Right kidney (tissue), 1 donor: ENCODE results near the gene SRSF2.
"Not testable (repeated sequence)": the region's sequence is repeated elsewhere in the genome, so short reads cannot be mapped to it uniquely, and the experiment has no call there.

ENCODE experiments used
- DNase-seq: peaks from one replicate; pipeline ENCODE4 v3.0.0-alpha.2; 2016

Gene SRSF2

GRCh38 chr17:76722977-76723376 lies 14.2 kb downstream of the SRSF2 start:
- not testable (repeated sequence) for DNase-seq

DNA sequence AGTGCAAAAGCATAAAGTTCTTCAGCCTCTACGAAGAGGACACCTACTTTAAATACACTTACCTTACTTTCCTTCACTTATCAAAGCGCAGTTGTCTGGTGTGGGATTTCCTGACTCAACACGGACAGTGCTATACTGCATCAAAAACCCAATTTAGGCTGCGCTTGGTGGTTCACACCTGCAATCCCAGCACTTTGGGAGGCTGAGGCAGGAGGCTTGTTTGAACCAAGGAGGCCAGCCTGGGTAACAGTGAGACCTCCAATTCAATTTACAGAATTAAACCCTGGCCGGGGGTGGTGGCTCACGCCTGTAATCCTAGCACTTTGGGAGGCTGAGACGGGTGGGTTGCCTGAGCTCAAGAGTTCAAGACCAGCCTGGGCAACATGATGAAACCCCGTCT lies 14.9 kb downstream of the SRSF2 start:
- no peak for DNase-seq

DNA sequence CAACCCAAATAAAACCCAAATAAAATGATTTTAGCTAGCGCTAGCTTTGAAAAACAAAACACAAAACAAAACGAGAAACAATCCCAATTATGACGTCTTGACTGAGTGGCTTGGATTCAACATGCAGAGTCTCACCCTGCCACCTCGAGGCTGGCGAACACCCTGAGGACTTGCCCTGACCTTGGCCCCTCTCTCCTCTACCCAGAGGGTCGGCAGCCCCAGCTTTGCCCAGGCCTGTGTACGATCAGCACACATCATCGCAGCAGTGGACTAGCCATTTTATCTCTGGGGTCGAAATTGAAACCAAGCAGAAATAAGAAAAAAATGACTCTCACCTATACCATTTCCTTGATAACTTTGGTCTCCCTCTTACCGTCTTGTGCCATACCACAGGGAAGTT lies 15.7 kb downstream of the SRSF2 start:
- no peak for DNase-seq

DNA sequence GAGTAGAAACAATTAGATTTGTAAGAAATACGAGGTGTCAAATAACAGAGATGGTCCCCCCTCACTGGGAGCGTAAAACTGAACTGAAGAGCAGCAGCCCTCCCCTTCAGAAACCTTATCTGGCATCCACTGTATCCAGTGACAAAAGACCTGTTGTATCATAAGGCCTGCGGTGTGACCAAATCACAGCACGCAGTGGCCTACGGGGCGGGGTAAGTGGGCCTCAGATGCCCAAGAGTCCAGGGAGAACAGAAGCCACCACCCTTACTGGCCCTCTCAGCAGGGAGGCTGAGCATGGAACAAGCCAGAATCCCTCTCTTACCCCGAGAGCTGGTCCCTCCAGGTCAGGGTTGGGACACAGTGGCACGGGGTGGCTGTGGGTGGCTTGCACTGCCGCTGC lies 16.2 kb downstream of the SRSF2 start:
- no peak for DNase-seq

DNA sequence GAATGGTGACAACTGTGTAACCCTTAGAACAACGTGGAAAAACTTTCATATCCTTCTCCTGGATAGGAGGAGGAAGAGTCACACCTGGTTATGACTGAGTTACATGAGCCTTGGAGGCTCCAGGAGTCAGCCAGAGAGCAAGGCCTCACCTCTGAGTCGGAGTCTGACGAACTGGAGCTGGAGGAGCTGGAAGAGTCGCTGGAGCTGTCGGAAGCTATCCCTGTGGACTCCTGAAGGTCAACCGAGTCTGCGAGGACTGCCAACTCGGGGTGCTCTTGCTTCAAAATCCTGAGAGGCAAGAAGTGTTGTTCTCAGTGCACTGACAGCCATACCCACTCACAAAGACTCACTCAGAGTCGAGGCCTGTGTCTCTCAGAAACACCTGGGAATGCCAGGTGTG lies 16.9 kb downstream of the SRSF2 start:
- DNase-seq = no peak

GRCh38 chr17:76718516-76718915 lies 18.6 kb downstream of the SRSF2 start:
- no peak for DNase-seq

- DNase-seq = no peak
These were observed 20.3 kb downstream of the SRSF2 start for GRCh38 chr17:76716839-76717215.

- DNase-seq = no peak
These were observed 20.8 kb downstream of the SRSF2 start for GRCh38 chr17:76716146-76716838.

DNA sequence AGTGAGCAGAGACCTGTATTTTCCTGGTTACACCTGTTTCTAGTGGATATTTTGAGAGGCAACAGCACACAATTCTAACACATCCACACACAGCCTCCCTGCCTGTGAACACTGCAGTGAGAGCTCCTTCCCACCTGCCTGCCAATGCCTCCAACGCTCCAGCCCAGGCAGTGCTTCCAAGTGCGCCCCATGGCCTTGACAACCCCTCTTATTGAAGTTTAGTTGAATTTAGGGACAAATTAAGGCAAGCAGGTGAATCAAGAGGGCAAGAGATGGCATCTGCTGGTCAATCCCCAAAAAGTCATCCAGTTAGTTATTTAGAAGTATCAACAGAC lies 21.7 kb downstream of the SRSF2 start:
- no peak for DNase-seq

GRCh38 chr17:76714822-76715495 lies 22.2 kb downstream of the SRSF2 start:
- DNase-seq = no peak

GRCh38 chr17:76714336-76714735 lies 22.8 kb downstream of the SRSF2 start:
- no peak for DNase-seq

GRCh38 chr17:76713765-76714164 lies 23.4 kb downstream of the SRSF2 start:
- no peak for DNase-seq

- not testable (repeated sequence) for DNase-seq
These were observed 24.8 kb downstream of the SRSF2 start for GRCh38 chr17:76712321-76712720.

DNA sequence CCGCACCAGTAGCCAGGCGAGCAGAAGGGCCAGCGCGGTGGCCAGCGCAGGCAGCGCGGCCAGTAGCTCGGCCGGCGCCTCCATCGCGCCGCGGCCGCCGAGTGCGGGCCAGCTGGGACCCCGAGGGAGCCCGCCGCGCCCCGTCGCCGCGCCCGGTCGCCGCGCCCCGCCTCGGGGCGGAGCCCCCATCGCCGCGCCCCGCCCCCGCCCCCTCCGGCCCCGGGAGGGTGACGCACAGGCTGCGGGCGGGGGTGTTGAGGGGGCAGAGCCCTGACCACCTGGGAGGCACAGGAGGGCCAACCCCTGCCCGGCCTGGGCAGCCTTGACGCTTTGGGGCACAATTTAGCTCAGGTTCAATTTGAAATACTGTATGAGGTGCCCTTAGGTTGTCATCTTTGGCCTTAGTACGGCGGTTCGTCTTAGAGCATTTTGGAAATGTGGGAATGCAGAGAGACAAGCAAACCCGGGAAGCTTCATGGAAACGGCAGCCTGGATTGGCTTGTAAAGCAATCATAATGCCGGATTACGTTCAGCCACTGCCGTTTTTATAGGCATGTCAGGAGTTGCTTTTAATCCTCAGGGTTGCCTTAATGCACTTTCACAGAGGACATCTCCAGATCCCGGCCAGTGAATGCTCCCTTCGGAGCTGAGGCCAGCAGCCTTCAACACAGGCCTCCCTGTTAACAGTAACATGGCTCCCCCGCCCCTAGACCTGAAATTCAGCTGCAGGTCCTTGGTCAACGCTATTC lies 26.1 kb downstream of the SRSF2 start, which contains the start of gene MXRA7:
TSS of gene MXRA7 (minus strand) at position 103 of the 749 bp plus-strand sequence. CDS start at position 84, 19 bp downstream.
- DNase-seq = peak; percentile 75

- DNase-seq = peak; percentile 70
These were observed 26.9 kb downstream of the SRSF2 start for GRCh38 chr17:76709951-76710862.

GRCh38 chr17:76709077-76709950 lies 27.8 kb downstream of the SRSF2 start:
- DNase-seq = peak; percentile 74

DNA sequence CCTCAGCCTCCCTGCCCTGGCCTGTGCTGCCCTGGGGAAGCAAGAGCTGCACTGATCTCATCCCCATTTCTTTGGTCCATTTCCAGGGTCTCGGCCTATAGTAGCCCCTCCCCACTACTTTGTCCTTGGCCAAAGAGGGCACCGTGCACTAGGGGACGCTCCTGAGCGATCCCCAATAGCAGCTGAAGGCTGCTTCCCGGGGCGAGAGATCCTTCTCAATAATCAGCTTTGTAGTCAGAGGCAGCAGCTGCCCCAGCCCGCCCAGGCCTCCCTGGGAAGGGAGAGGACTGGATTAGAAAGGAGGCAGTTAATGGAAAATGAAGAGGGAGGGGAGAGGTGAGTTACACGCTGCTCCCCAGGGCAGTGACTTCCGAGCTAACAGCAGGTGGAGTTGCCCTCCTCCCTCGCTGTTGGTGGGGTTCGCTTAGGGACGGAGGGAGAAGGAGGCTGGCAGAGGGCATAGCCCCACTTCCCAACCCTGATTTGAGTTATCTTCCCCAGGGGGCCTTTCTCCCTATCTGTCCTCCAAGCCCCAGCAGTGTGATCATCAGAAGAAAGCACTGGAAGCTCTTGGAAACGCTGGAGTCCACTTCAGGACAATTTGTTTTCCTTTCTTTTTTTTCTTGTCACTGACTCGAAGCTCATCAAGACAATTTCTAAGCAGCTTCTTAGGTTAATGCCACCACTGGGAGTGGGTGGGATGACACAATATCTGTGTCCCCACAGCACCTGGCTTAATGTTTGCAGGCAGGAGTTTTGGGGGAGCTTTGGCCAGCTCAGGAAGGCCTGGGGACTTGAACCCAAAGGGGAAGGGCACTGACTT lies 28.9 kb downstream of the SRSF2 start:
- DNase-seq = no peak

DNA sequence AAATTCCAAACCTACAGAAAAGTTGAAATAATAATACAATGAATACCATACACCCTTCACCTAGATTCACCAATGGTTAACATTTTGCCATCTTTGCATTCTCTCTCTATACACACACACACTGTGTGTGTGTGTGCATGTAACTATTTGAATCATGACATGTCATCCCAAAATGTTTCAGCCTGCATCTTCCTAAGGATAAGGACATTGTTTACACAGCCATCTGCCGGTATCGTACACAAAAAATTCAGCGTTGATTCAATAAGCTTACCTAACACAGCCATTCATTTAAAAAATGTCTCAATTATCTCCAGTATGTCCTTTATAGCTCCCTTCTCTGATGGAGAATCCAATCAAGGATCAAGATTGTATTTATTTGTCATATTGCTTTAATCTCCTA lies 30.3 kb downstream of the SRSF2 start:
- DNase-seq = no peak

DNA sequence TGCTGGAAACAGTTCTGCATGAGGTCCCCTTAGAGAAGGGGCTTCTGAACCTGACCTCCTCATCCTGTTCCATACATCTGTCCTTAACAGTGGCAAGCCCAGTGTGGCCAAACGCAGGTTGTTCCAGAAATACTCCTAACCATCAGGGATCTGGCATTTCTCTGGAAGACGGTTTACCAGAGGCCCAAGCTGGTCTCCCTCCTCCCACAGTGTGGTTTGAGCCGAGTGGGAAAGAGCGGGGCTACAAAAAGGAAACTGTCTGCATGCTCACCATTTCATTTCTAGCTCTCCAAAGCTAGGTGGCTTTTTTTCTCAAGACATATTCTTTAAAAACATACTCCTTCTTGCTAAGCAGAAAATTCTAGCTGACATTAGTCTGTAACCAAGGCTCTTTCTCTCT lies 32.3 kb downstream of the SRSF2 start:
- DNase-seq = no peak

DNA sequence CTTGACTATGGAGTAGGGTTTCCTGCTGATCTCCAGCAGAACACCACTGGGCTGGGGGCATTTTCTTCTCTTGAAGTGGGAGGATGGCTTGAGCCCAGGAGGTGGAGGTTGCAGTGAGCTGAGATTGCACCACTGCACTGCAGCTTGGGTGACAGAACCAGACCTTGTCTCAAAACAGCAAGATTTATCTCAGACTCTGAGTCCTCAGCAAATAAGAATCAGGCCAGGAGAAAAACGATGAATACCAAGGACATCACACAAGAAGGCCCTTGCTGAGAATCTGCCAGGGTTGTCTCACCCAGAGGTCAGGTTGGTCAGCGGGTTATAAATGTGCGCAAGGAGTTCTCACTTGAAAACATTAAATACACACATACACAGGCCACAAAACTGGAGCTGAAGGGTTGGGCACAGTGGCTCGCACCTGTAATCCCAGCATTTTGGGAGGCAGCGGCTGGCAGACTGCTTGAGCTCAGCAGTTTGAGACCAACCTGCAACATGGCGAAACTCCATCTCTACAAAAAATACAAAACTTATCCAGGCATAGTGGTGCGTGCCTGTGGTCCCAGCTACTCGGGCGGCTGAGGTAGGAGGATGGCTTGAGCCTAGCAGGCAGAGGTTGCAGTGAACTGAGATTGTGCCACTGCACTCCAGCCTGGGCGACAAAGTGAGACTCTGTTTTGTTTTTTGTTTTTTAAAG lies 34.0 kb downstream of the SRSF2 start:
- no peak for DNase-seq
